CD4-positive, alpha-beta T cell treated with Interleukin-15 for 1 hour (primary cell): Measurements from ENCODE around the gene NUDT2.

Experiments
- DNase-seq: peaks from one replicate; pipeline ENCODE4 v3.0.0-alpha.2; 2020

Gene NUDT2

DNA sequence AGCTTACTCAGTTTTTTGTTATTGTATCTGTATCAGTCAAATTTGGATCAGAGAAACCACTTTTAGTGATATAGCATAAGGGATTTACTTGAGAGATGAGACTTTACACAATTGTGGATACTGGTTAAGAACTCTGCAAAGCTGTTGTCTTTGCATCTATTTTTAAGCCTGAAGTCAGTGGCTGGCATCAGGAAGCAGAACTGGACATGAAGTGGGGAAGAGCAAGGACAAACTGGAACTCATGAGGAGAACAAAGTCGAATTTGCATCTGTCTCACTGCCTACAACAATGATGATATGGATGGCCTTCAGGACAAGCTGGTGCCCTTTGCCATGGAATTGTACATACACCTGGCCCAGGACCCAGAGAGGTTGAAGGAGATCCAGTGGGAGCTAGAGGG lies 63.1 kb downstream of the NUDT2 start:
- DNase-seq, result no peak
